GM12878 (cell line): ENCODE data around the gene LRRC75A.

Experiments
- ATF3 ChIP-seq: IDR thresholded peaks from 2 replicates; pipeline ENCODE4 v1.6.1; 2011; ENCODE audit warnings: low read depth, mild to moderate bottlenecking, low read length, moderate library complexity, borderline replicate concordance; ENCODE audit errors: extremely low read depth
- CTCF ChIP-seq, 3 experiments: IDR thresholded peaks in 2 of 3; conservative IDR thresholded peaks in 1 of 3; 2 replicates each; pipeline ENCODE4 v1.5.1; 2011; ENCODE audit warnings: low read depth in 3 of 3, low read length in 3 of 3, mild to moderate bottlenecking in 3 of 3, control low read depth in 2 of 3, moderate library complexity in 2 of 3, inconsistent platforms in 1 of 3, mixed read lengths in 1 of 3; ENCODE audit not compliant: control insufficient read depth in 2 of 3, insufficient read depth in 1 of 3; ENCODE audit errors: extremely low read depth in 1 of 3
- EZH2 ChIP-seq: IDR thresholded peaks from 2 replicates; pipeline ENCODE4 v1.6.1; 2012; ENCODE audit warnings: low read depth, mild to moderate bottlenecking, control low read depth, inconsistent platforms, low read length, borderline replicate concordance; ENCODE audit not compliant: control insufficient read depth
- NBN ChIP-seq: fragments of 450-650 bp; IDR thresholded peaks from 2 replicates; pipeline ENCODE4 v1.6.1; 2016
- POLR2A ChIP-seq: IDR thresholded peaks from 2 replicates; pipeline ENCODE4 v1.6.1; 2011; ENCODE audit warnings: low read depth, mild to moderate bottlenecking, low read length
- POLR2AphosphoS5 ChIP-seq: IDR thresholded peaks from 2 replicates; pipeline ENCODE4 v1.6.1; 2011; ENCODE audit warnings: mild to moderate bottlenecking, low read length, inconsistent platforms
- RAD21 ChIP-seq: IDR thresholded peaks from 2 replicates; pipeline ENCODE4 v1.6.1; 2011; ENCODE audit warnings: mild to moderate bottlenecking, low read depth, low read length, moderate library complexity; ENCODE audit not compliant: insufficient read depth
- SPI1 ChIP-seq: IDR thresholded peaks from 2 replicates; pipeline ENCODE4 v1.6.1; 2011; ENCODE audit warnings: low read depth, mild to moderate bottlenecking, low read length, moderate library complexity, borderline replicate concordance; ENCODE audit not compliant: insufficient read depth
- TF ChIP-seq, protein P1 (sequence below): IDR thresholded peaks from 2 replicates; pipeline ENCODE4 v1.6.1; 2012; ENCODE audit warnings: low read depth, low read length, improper control_type of control experiment

DNA sequence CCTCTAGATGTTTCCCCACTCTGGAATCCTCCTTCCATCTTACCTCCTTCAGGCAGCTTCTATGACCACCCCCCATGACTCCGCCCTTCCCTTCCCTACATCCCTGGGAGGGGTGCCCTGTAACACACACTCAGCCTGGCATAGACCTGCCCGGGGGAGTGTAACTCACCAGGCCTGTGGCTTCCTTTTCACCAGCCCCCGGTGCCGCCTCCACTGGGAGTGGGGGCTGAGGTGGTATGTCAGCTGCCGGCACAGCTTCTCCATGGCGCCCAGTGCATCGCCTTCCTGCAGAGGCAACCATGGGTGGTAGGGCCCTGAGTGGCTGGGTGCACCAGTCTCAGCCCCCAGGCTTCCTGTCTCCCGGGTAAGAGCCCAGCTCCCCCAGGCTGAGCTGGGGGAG lies 44.3 kb downstream of the LRRC75A start:
- no peak for TF ChIP-seq CTCF (IDR thresholded peaks at IDR 0.05 in 2 of 3, conservative IDR thresholded peaks at IDR 0.05 in 1 of 3; ENCODE audit: control insufficient read depth in 2 of 3, extremely low read depth in 1 of 3, insufficient read depth in 1 of 3, low read depth in 3 of 3, low read length in 3 of 3)
- TF ChIP-seq EZH2: no peak
- TF ChIP-seq, protein P1, sequence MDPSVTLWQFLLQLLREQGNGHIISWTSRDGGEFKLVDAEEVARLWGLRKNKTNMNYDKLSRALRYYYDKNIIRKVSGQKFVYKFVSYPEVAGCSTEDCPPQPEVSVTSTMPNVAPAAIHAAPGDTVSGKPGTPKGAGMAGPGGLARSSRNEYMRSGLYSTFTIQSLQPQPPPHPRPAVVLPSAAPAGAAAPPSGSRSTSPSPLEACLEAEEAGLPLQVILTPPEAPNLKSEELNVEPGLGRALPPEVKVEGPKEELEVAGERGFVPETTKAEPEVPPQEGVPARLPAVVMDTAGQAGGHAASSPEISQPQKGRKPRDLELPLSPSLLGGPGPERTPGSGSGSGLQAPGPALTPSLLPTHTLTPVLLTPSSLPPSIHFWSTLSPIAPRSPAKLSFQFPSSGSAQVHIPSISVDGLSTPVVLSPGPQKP: no peak
- peak; percentile 55; the same call in 1 of the 2 replicates for TF ChIP-seq POLR2A
- no peak for TF ChIP-seq POLR2AphosphoS5
- no peak for TF ChIP-seq ATF3
- TF ChIP-seq NBN: no peak
- TF ChIP-seq SPI1: no peak
- TF ChIP-seq RAD21: no peak
